Activated naive CD8-positive, alpha-beta T cell (primary cell): ENCODE measurements around the gene CCL22.
"Not testable (repeated sequence)": the region's sequence is repeated elsewhere in the genome, so short reads cannot be mapped to it uniquely, and the experiment has no call there.

Source experiments
- H3K27ac Mint-ChIP-seq: one replicate; pipeline ENCODE4 v1.8.0; 2021; ENCODE audit warnings: mixed read lengths
- H3K27me3 Mint-ChIP-seq: one replicate; pipeline ENCODE4 v1.8.0; 2021; ENCODE audit warnings: mixed read lengths
- H3K36me3 Mint-ChIP-seq: one replicate; pipeline ENCODE4 v1.8.0; 2021; ENCODE audit warnings: mixed read lengths
- H3K4me1 Mint-ChIP-seq: one replicate; pipeline ENCODE4 v1.8.0; 2021; ENCODE audit warnings: low read depth, mixed read lengths
- H3K4me3 Mint-ChIP-seq: one replicate; pipeline ENCODE4 v1.8.0; 2021; ENCODE audit warnings: mild to moderate bottlenecking, mixed read lengths
- H3K9me3 Mint-ChIP-seq: one replicate; pipeline ENCODE4 v1.8.0; 2021; ENCODE audit warnings: low read depth, mixed read lengths

CCL22 gene

GRCh38 chr16:57391708-57392107 is 33.1 kb downstream of the CCL22 start:
- no peaks in the 10 kb centered on the region for H3K27me3 Mint-ChIP-seq
- no peaks in the 10 kb centered on the region for H3K9me3 Mint-ChIP-seq
- H3K36me3 Mint-ChIP-seq, result no peaks in the 10 kb centered on the region
- no peak overlapping the region for H3K4me3 Mint-ChIP-seq
- no peaks in the 10 kb centered on the region for H3K4me1 Mint-ChIP-seq
- no peak overlapping the region for H3K27ac Mint-ChIP-seq

GRCh38 chr16:57392694-57393093 is 34.1 kb downstream of the CCL22 start:
- Mint-ChIP-seq H3K9me3 (no peaks in the 10 kb centered on the region), H3K4me3 (no peak overlapping the region), H3K36me3 (no peaks in the 10 kb centered on the region), H3K27ac (no peak overlapping the region), H3K27me3 (no peaks in the 10 kb centered on the region), H3K4me1 (no peaks in the 10 kb centered on the region)

DNA sequence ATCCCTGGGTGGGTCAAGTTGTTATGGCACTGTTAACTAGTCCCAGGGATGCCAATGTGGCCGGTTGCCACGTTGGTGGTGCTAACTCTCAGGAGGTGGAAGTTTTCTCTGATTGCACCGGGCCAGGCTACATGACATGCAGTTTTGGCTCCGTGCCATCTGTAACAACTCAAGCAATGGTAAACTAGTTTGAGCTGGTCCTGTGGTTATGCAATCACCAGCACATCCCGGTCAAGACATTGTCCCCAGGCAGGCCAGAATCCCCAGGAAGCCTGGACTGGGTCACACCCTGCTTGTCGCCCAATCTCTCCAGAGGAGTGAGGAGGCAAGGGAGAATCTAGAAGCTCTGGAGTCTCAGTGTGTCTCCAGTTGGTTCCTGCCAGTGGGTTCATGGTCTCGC is 35.9 kb downstream of the CCL22 start:
- Mint-ChIP-seq H3K4me1 (no peaks in the 10 kb centered on the region), H3K27ac (no peak overlapping the region), H3K4me3 (no peak overlapping the region), H3K9me3 (no peaks in the 10 kb centered on the region), H3K27me3 (no peaks in the 10 kb centered on the region), H3K36me3 (no peaks in the 10 kb centered on the region)

- Mint-ChIP-seq H3K4me3 (no peak overlapping the region), H3K27ac (no peak overlapping the region), H3K27me3 (no peaks in the 10 kb centered on the region), H3K9me3 (no peaks in the 10 kb centered on the region), H3K4me1 (no peaks in the 10 kb centered on the region), H3K36me3 (no peaks in the 10 kb centered on the region)
Measured at GRCh38 chr16:57395026-57395425, 36.4 kb downstream of the CCL22 start.

DNA sequence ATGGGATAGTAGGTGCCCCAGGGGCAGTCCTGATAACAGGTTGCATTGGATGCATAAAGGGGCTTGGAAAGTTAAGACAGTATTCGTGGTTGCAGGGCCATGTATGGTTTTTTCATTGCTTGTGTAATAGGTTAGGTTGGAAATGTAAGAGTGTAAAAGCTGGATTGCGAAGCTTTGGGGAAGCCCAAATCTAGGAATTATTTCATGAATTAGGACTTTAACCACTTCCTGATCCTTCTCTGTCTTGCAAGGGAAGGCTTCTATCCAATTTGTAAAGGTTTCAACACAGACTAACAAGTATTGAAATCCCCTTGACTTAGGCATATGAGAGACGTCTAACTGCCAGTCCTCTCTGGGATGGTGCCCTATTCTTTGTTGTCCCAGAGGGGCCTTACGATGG is 38.2 kb downstream of the CCL22 start:
- Mint-ChIP-seq H3K9me3 (no peaks in the 10 kb centered on the region), H3K36me3 (no peaks in the 10 kb centered on the region), H3K4me1 (no peaks in the 10 kb centered on the region), H3K4me3 (no peak overlapping the region), H3K27me3 (no peaks in the 10 kb centered on the region), H3K27ac (no peak overlapping the region)

DNA sequence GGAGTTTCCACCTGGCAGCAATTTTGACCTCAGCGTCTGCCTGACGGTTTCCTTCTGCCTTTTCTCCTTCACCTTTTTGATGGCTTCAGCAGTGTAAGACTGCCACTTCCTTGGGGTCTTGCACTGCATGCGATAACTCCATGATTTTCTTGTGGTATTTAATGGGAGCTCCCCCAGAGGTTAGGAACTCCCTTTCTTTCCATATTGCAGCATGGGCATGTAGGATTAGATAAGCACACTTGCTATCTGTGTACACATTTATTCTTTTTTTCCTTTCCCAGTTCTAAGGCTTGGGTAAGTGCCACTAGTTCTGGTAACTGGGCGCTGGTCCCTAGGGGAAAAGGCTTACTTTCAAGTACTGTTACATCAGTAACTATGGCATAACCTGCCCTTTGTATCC is 38.9 kb downstream of the CCL22 start:
- not testable (repeated sequence) for H3K4me1 Mint-ChIP-seq, H3K27me3 Mint-ChIP-seq

GRCh38 chr16:57401943-57402640 is 43.5 kb downstream of the CCL22 start:
- Mint-ChIP-seq H3K27ac (no peak overlapping the region), H3K4me3 (no peak overlapping the region)

More for the DNA sequence above, 38.9 kb downstream of the CCL22 start:
- not testable (repeated sequence) for H3K4me3 Mint-ChIP-seq, H3K27ac Mint-ChIP-seq, H3K9me3 Mint-ChIP-seq, H3K36me3 Mint-ChIP-seq

GRCh38 chr16:57403965-57404817 is 45.6 kb downstream of the CCL22 start, which contains the start of gene CCL17:
Gene CCL17, plus strand, starts transcription at chr16:57404767. Its CDS starts 9,166 bp downstream, at chr16:57413933.
- H3K27me3 Mint-ChIP-seq, result no peaks in the 10 kb centered on the region
- no peaks in the 10 kb centered on the region for H3K4me1 Mint-ChIP-seq
- H3K9me3 Mint-ChIP-seq, result no peaks in the 10 kb centered on the region
- H3K27ac Mint-ChIP-seq, result no peak within 1 kb of the TSS
- H3K4me3 Mint-ChIP-seq, result no peak within 1 kb of the TSS
- H3K36me3 Mint-ChIP-seq, result no peaks in the 10 kb centered on the region

More at GRCh38 chr16:57401943-57402640, 43.5 kb downstream of the CCL22 start:
- Mint-ChIP-seq H3K9me3 (no peaks in the 10 kb centered on the region), H3K36me3 (no peaks in the 10 kb centered on the region), H3K27me3 (no peaks in the 10 kb centered on the region), H3K4me1 (no peaks in the 10 kb centered on the region)

DNA sequence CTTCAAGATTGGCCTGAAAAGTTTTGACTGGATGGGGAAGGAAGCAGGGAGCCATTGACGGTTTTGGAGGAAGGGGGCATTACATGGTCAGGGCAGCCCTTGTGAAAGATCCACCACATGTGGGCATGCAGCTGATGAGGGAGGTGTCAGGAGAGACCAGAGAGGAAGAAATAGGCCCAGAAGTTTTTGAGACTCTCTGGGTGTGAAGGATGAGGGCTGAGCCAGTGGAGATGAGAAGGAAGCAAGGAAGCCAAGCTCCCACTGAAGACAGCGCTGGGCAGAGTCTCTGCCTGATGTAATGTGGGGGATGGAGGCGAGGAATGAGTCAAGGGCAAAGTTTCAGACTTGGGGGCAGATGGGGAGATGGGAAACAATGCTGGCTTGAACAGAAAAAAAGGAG is 46.5 kb downstream of the CCL22 start:
- no peaks in the 10 kb centered on the region for H3K36me3 Mint-ChIP-seq
- H3K27me3 Mint-ChIP-seq, result no peaks in the 10 kb centered on the region
- H3K9me3 Mint-ChIP-seq, result no peaks in the 10 kb centered on the region
- H3K4me1 Mint-ChIP-seq, result no peaks in the 10 kb centered on the region
- no peak overlapping the region for H3K27ac Mint-ChIP-seq
- H3K4me3 Mint-ChIP-seq, result no peak overlapping the region

DNA sequence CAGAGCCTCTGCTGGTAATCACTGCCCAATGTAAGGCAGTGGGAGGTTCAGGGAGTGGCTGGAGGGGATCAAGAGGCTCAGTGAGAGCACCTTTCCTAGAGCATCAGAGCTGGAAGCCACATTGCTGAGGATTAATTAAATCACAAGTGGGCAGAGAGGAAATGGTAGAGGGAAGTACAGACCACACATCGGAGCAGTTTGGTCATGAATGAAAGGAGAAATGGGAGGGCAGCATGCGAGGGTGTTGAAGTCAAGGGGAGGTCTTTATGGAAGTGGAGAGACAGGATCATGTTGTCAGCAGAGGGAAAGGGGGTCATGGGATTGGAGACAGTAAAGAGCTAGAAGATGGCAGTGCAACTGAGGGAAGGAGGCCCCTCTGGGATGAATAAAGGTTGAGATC is 48.3 kb downstream of the CCL22 start:
- Mint-ChIP-seq H3K27me3 (no peaks in the 10 kb centered on the region), H3K36me3 (no peaks in the 10 kb centered on the region), H3K4me1 (no peaks in the 10 kb centered on the region), H3K27ac (no peak overlapping the region), H3K4me3 (no peak overlapping the region), H3K9me3 (no peaks in the 10 kb centered on the region)

DNA sequence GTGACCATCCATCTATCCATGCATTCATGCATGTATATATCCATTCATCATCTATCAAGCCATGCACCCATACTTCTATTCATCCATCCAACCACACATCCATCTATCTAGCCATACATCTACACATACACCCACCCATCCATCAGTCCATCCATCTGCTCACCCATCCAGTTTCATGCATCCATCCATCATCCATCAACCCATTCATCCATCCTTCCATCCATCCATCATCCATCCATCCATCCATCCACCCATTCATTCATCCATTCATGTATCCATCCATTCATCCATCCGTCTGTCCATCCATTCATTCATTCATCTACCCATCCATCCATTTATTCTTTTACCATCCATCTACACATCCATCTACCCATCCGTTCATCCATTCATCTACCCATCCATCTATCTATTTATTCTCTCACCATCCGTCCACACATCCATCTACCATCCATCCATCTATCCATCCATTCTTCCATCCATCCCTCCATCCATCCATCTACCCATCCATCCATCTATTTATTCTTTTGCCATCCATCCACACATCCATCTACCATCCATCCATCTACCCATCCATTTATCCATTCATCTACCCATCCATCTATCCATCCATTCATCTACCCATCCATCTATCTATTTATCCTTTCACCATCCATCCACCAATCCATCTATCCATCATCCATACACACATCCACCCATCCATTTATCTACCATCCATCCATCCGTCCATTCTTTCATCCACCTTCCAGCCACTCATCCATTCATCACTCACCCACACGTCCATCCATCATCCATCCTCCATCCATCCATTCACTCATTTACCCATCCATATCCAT is 49.2 kb downstream of the CCL22 start:
- Mint-ChIP-seq H3K36me3 (no peaks in the 10 kb centered on the region), H3K27ac (no peak overlapping the region), H3K4me3 (no peak overlapping the region), H3K9me3 (no peaks in the 10 kb centered on the region), H3K27me3 (no peaks in the 10 kb centered on the region), H3K4me1 (no peaks in the 10 kb centered on the region)

DNA sequence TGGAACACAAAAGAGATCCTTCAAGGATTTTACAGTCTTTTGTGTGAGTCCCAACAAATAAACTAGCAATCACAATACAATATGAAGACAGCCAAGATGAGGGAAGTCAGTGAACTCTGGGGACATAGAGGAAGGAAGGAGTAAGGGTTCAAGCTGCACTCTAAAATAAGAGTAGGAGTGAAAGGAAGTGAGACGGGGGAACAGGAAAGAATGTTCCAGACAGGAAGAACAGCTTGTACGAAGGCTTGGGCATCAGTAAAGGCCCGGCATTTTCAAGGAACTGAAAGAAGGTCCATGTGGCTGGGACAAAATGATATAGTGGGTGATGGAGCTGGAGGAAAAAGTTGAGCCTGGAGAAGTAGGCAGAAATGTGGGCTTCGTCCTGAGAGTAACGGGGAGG is 50.5 kb downstream of the CCL22 start:
- Mint-ChIP-seq H3K36me3 (no peaks in the 10 kb centered on the region), H3K4me3 (no peak overlapping the region), H3K27ac (peak overlapping the region; percentile 9), H3K27me3 (no peaks in the 10 kb centered on the region), H3K4me1 (no peaks in the 10 kb centered on the region), H3K9me3 (no peaks in the 10 kb centered on the region)

DNA sequence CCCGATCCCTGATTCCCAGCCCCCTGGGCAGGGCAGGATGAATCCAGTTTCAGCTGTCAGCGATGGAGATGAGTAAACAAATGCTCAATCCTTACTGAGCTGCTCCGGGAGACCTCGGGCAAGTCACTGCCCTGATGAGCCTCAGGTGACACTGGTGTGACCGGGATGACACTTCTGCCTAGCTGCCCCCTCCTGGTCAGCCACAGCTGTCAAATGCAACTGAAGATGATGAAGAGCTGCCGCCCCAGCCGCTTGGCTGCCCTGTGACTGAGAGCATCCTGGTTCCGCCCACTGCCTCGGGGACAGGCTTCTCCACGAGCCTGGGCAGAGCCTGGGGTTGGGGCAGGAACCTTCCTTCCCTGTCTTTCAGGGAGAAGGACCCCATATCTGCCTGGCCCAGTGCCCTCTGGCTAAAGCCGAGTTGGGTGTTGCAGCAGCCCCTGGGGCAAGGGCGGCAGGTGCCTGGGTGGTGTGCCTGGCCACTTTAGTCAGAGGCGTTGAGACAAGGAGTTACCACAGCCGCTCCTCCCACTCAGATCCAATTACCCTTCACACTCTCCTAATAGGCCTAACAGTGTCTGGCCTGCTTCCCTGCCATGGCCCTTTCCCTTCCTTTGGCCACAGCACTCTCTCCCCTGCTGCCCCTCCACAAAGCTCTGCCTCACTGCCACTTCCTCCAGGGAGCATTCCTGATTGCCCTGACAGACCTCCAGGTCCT is 51.4 kb downstream of the CCL22 start:
- Mint-ChIP-seq H3K27me3 (no peaks in the 10 kb centered on the region), H3K36me3 (no peaks in the 10 kb centered on the region), H3K4me1 (no peaks in the 10 kb centered on the region), H3K27ac (no peak overlapping the region), H3K4me3 (no peak overlapping the region), H3K9me3 (no peaks in the 10 kb centered on the region)

DNA sequence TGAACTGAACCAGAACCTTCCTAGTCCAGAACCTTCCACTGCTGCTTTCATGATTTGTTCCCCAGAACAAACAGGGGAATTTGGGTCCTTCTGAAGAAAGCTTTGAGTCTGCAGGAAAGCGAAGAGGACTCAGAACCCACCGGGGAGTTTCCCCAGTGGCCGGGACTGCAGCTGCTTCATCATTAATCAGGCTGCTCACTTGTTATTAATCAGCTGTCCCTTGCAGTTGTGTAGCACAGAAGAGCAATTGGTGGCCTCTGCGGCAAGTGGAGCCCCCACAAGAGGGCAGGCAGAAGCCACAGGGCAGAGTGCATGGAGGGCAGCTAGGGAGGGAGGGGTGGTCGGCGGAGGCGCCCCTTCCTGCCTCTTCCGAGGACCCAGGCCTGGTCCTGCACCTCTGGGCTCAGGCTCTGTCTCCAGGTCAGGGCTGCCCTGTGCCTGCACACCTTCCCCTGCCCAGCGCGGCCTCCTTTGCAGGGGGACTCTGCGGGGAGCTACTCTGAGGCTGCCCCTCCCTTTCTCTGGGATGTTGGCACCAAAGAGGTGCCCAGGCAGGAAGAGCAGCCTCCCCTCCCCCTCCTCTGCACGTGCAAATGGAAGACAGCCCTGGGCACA is 52.9 kb downstream of the CCL22 start:
- Mint-ChIP-seq H3K36me3 (no peaks in the 10 kb centered on the region), H3K4me1 (no peaks in the 10 kb centered on the region), H3K27ac (no peak overlapping the region), H3K4me3 (no peak overlapping the region), H3K27me3 (no peaks in the 10 kb centered on the region), H3K9me3 (no peaks in the 10 kb centered on the region)
